ENCODE results near the gene FTO. TPM values are rescaled to one million over a fixed set of nuclear protein-coding genes. Genes with fewer than 3 reads are reported as not detected.

FTO gene
- polyA plus RNA-seq, 1 donor from 2014 or later: 80.1 TPM

GRCh38 chr16:54027558-54027957 is 323.6 kb downstream of the FTO start:
- no peak overlapping the region for H3K9ac ChIP-seq (ENCODE audit: low read length)
- H3K9me3 ChIP-seq (ENCODE audit: low read length): no peaks in the 10 kb centered on the region

GRCh38 chr16:54027995-54028394 is 324.0 kb downstream of the FTO start:
- Histone ChIP-seq H3F3A (ENCODE audit: insufficient read depth, low read length, poor library complexity, severe bottlenecking) (no peaks in the 10 kb centered on the region), H3K79me2 (replicated peaks; ENCODE audit: insufficient read depth, low read length) (no peaks in the 10 kb centered on the region), H2AFZ (ENCODE audit: low read depth, low read length) (no peak overlapping the region), H3K4me2 (ENCODE audit: low read length) (no peak overlapping the region), H3K27ac (ENCODE audit: low read length) (no peak overlapping the region), H3K9me3 (ENCODE audit: low read length) (no peaks in the 10 kb centered on the region), H3K27me3 (ENCODE audit: insufficient read depth, low read depth, low read length) (no peaks in the 10 kb centered on the region), H3K9me2 (ENCODE audit: insufficient read depth, low read length) (no peaks in the 10 kb centered on the region), H3K4me3 (ENCODE audit: low read length) (no peak overlapping the region), H4K20me1 (ENCODE audit: insufficient read depth) (no peaks in the 10 kb centered on the region), H3K9ac (ENCODE audit: low read length) (no peak overlapping the region), H3K36me3 (ENCODE audit: insufficient read depth, low read length) (no peaks in the 10 kb centered on the region)
- no peak for TF ChIP-seq SMC3 (conservative IDR thresholded peaks at IDR 0.05; ENCODE audit: poor library complexity)
- no peak for TF ChIP-seq POLR2AphosphoS5 (IDR thresholded peaks at IDR 0.05)
- no peak for TF ChIP-seq TAF1 (IDR thresholded peaks at IDR 0.05; ENCODE audit: low read depth)
- TF ChIP-seq MXI1 (conservative IDR thresholded peaks at IDR 0.05; ENCODE audit: poor library complexity, severe bottlenecking): no peak
- TF ChIP-seq EP300 (conservative IDR thresholded peaks at IDR 0.05; ENCODE audit: poor library complexity, severe bottlenecking): no peak
- no peak for TF ChIP-seq RAD21 (conservative IDR thresholded peaks at IDR 0.05)
- TF ChIP-seq CTCF (IDR thresholded peaks at IDR 0.05; ENCODE audit: poor library complexity, severe bottlenecking): no peak

More at GRCh38 chr16:54027558-54027957, 323.6 kb downstream of the FTO start:
- Histone ChIP-seq H3K36me3 (ENCODE audit: insufficient read depth, low read length) (no peaks in the 10 kb centered on the region), H3K27ac (ENCODE audit: low read length) (no peak overlapping the region), H3K9me2 (ENCODE audit: insufficient read depth, low read length) (no peaks in the 10 kb centered on the region), H4K20me1 (ENCODE audit: insufficient read depth) (no peaks in the 10 kb centered on the region), H3K27me3 (ENCODE audit: insufficient read depth, low read depth, low read length) (no peaks in the 10 kb centered on the region), H3F3A (ENCODE audit: insufficient read depth, low read length, poor library complexity, severe bottlenecking) (no peaks in the 10 kb centered on the region), H3K4me2 (ENCODE audit: low read length) (no peak overlapping the region), H2AFZ (ENCODE audit: low read depth, low read length) (no peak overlapping the region), H3K79me2 (replicated peaks; ENCODE audit: insufficient read depth, low read length) (no peaks in the 10 kb centered on the region), H3K4me3 (ENCODE audit: low read length) (no peak overlapping the region)
- no peak for TF ChIP-seq SMC3 (conservative IDR thresholded peaks at IDR 0.05; ENCODE audit: poor library complexity)
- TF ChIP-seq CTCF (IDR thresholded peaks at IDR 0.05; ENCODE audit: poor library complexity, severe bottlenecking): no peak
- TF ChIP-seq EZH2 (IDR thresholded peaks at IDR 0.05; ENCODE audit: borderline replicate concordance, insufficient read depth, low read length, poor library complexity, severe bottlenecking): no peak
- no peak for TF ChIP-seq TAF1 (IDR thresholded peaks at IDR 0.05; ENCODE audit: low read depth)
- no peak for TF ChIP-seq POLR2AphosphoS5 (IDR thresholded peaks at IDR 0.05)
- no peak for TF ChIP-seq REST (IDR thresholded peaks at IDR 0.05; ENCODE audit: borderline replicate concordance)
- TF ChIP-seq MXI1 (conservative IDR thresholded peaks at IDR 0.05; ENCODE audit: poor library complexity, severe bottlenecking): no peak
- TF ChIP-seq EP300 (conservative IDR thresholded peaks at IDR 0.05; ENCODE audit: poor library complexity, severe bottlenecking): no peak
- no peak for TF ChIP-seq RAD21 (conservative IDR thresholded peaks at IDR 0.05)

Measured in neural cell (in vitro differentiated cells).